ENCODE data around the gene ME1.

- TF ChIP-seq CTCF (IDR thresholded peaks at IDR 0.05) (no peak), ZFX (IDR thresholded peaks at IDR 0.05; ENCODE audit: borderline replicate concordance) (no peak)
These were observed 12.7 kb upstream of the ME1 start for GRCh38 chr6:83443516-83443915.
